Caco-2 (cell line): ENCODE data around the gene KIRREL3. TPM values are rescaled to one million over a fixed set of nuclear protein-coding genes. Genes with fewer than 3 reads are reported as not detected.

ENCODE experiments used
- BruUV-seq: library from RNA; stranded (reverse); fragments of 400-500 nt; replicated peaks from 2 replicates; lab custom pipeline; 2021; lab: Mats Ljungman, UMichigan
- CTCF ChIA-PET: fragments of 300-600 bp; sonication (Branson Sonifier 250); formaldehyde crosslinking; loops from one replicate; lab custom pipeline; 2022; ENCODE audit warnings: antibody characterized with exemption; lab: Charles Lee
- POLR2A ChIA-PET: fragments of 300-600 bp; sonication (Branson Sonifier 250); formaldehyde crosslinking; loops from one replicate; lab custom pipeline; 2022; ENCODE audit warnings: antibody characterized with exemption; lab: Charles Lee
- DNase-seq, 2 experiments: peaks; one replicate each; pipeline versions ENCODE4 v3.0.0 to v3.0.0-alpha.2; 2020 to 2022
- H3K27me3 ChIP-seq: replicated peaks from 2 replicates; pipeline ENCODE4 v1.6.0; 2011; ENCODE audit warnings: low read length; ENCODE audit not compliant: control insufficient read depth, insufficient read depth
- H3K36me3 ChIP-seq: 2 replicates; pipeline ENCODE4 v1.5.1; 2011; ENCODE audit warnings: low read length; ENCODE audit not compliant: control insufficient read depth, insufficient read depth
- H3K4me1 ChIP-seq: fragments of 250-450 bp; sonication (Bioruptor Pico); 2 replicates; pipeline ENCODE4 v1.5.1; 2020; ENCODE audit warnings: mild to moderate bottlenecking
- H3K4me3 ChIP-seq: 2 replicates; pipeline ENCODE4 v1.5.1; 2011; ENCODE audit warnings: low read depth, mild to moderate bottlenecking, control low read depth, low read length
- H3K9me3 ChIP-seq: fragments of 250-450 bp; sonication (Bioruptor Pico); 2 replicates; pipeline ENCODE4 v1.5.1; 2020; ENCODE audit warnings: mild to moderate bottlenecking, moderate library complexity
- H3K27ac Mint-ChIP-seq: one replicate; pipeline ENCODE4 v1.8.0; 2022; ENCODE audit warnings: mixed read lengths; ENCODE audit not compliant: unreplicated experiment
- H3K27me3 Mint-ChIP-seq: one replicate; pipeline ENCODE4 v1.8.0; 2022; ENCODE audit warnings: mixed read lengths; ENCODE audit not compliant: insufficient read depth, unreplicated experiment
- H3K36me3 Mint-ChIP-seq: one replicate; pipeline ENCODE4 v1.8.0; 2022; ENCODE audit warnings: mild to moderate bottlenecking, mixed read lengths; ENCODE audit not compliant: insufficient read depth, unreplicated experiment
- H3K4me1 Mint-ChIP-seq: one replicate; pipeline ENCODE4 v1.8.0; 2022; ENCODE audit warnings: low read depth, mixed read lengths; ENCODE audit not compliant: unreplicated experiment
- H3K4me3 Mint-ChIP-seq: one replicate; pipeline ENCODE4 v1.8.0; 2022; ENCODE audit warnings: mild to moderate bottlenecking, moderate library complexity, mixed read lengths; ENCODE audit not compliant: unreplicated experiment
- H3K9me3 Mint-ChIP-seq: one replicate; pipeline ENCODE4 v1.8.0; 2022; ENCODE audit warnings: mixed read lengths; ENCODE audit not compliant: unreplicated experiment
- intact Hi-C: fragments of 100-400 bp; cut with micrococcal nuclease; formaldehyde crosslinking; loops from one replicate; pipeline ENCODE4 v1.10.0; 2022; ENCODE audit not compliant: unreplicated experiment
- total RNA-seq: library from RNA; stranded (reverse); gene quantifications from 2 replicates; pipeline ENCODE4 v1.2.3, GENCODE V29; 2022
- TF ChIP-seq, protein P1 (sequence below), 2 experiments: fragments of 200-600 bp in 1 of 2; IDR thresholded peaks; 1 replicate in 1 of 2; 2 replicates in 1 of 2; pipeline versions ENCODE4 v1.5.1 to v1.8.0; 2011 to 2022; ENCODE audit warnings: antibody characterized with exemption in 1 of 2, control low read depth in 1 of 2, inconsistent platforms in 1 of 2, low read depth in 1 of 2, low read length in 1 of 2, mild to moderate bottlenecking in 1 of 2, moderate library complexity in 1 of 2; ENCODE audit not compliant: insufficient read depth in 1 of 2, severe bottlenecking in 1 of 2, unreplicated experiment in 1 of 2

KIRREL3 gene
- total RNA-seq, 1 experiment from 2014 or later: not detected

DNA sequence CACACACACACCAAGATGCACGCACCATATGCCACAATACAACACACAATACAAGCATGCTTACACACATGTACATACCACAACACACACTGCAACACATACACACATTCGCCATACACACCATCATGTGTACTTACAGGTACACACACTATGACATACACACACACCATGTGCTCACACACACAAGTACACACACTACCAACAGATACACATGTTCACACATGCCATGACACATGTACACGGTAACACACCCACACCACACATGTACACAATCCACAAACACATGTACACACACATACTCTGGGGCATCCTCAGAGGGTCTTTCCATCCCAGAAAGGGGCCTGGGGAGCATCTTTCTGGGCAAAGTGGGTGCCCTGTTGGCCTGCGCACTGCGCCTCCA, 562.8 kb downstream of the KIRREL3 start:
- Histone ChIP-seq H3K27me3 (no peaks in the 10 kb centered on the region; the same call in none of the 2 replicates), H3K4me1 (no peaks in the 10 kb centered on the region; the same call in 1 of the 2 replicates), H3K36me3 (no peaks in the 10 kb centered on the region), H3K4me3 (no peak overlapping the region), H3K9me3 (no peaks in the 10 kb centered on the region)
- ChIA-PET CTCF (no interaction called here), POLR2A (no interaction called here)
- TF ChIP-seq, protein P1, sequence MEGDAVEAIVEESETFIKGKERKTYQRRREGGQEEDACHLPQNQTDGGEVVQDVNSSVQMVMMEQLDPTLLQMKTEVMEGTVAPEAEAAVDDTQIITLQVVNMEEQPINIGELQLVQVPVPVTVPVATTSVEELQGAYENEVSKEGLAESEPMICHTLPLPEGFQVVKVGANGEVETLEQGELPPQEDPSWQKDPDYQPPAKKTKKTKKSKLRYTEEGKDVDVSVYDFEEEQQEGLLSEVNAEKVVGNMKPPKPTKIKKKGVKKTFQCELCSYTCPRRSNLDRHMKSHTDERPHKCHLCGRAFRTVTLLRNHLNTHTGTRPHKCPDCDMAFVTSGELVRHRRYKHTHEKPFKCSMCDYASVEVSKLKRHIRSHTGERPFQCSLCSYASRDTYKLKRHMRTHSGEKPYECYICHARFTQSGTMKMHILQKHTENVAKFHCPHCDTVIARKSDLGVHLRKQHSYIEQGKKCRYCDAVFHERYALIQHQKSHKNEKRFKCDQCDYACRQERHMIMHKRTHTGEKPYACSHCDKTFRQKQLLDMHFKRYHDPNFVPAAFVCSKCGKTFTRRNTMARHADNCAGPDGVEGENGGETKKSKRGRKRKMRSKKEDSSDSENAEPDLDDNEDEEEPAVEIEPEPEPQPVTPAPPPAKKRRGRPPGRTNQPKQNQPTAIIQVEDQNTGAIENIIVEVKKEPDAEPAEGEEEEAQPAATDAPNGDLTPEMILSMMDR (IDR thresholded peaks at IDR 0.05; ENCODE audit: insufficient read depth in 1 of 2, low read depth in 1 of 2, low read length in 1 of 2, severe bottlenecking in 1 of 2, unreplicated experiment in 1 of 2): no peak
- H3K36me3 Mint-ChIP-seq: no peaks in the 10 kb centered on the region
- H3K9me3 Mint-ChIP-seq: no peaks in the 10 kb centered on the region
- DNase-seq: no peak
- H3K27me3 Mint-ChIP-seq: peaks cover 14% of the 10 kb centered on the region
- no peak overlapping the region for H3K27ac Mint-ChIP-seq
- H3K4me3 Mint-ChIP-seq: no peak overlapping the region
- peaks cover 7% of the 10 kb centered on the region for H3K4me1 Mint-ChIP-seq
- intact Hi-C loops: no loop called here
- no TSS peak for BruUV-seq

DNA sequence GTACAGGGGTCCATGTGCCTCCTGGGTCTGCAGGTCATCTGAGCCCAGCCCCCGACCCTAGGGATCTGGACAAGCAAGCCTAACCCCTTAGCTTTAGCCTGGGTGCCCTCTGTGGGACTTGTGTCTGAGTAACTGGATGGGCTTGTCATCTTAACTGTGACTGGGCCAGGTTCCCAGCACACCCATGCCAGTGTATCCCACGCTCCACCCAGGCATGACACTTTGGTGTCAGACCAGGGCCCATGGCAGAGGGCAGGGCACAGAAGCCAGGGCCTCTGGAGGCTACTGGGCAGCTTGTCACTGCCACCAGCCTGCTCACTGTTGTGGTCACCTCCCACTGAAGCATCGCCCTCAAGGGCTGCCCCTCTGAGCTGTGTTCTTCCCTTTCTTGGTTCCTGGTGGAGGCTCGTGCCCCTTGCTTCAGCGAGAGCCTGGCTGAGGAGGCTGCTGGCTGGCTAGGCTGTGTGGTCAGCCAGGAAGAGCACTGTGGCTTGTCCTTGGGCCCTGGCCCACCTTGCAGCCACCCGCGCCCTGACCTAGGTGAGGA, 564.3 kb downstream of the KIRREL3 start:
- CTCF ChIA-PET: no interaction called here
- H3K27me3 Mint-ChIP-seq: peaks cover 8% of the 10 kb centered on the region

DNA sequence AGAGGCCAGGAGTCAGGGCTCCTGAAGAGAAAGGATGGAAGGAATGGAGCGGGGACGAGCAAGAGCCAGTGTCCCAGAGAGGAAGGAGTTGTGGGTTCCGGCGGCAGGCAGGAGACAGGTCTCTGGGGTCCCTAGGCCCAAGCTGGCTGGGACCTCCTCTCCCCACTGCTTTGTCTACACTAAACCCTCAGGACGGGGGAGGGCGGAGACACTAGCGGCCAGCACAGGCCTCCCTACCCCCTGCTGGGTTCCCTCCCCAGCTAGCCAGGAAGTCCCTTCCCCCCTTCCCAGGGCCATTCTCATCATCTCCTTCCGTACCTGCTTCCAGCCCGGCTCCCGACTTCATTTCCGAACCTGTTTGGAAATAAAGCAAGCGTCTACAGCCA, 565.6 kb downstream of the KIRREL3 start:
- Mint-ChIP-seq H3K9me3 (no peaks in the 10 kb centered on the region), H3K4me3 (no peak overlapping the region), H3K4me1 (no peaks in the 10 kb centered on the region), H3K36me3 (no peaks in the 10 kb centered on the region), H3K27ac (no peak overlapping the region), H3K27me3 (peaks cover 3% of the 10 kb centered on the region)
- Histone ChIP-seq H3K36me3 (no peaks in the 10 kb centered on the region), H3K4me1 (no peaks in the 10 kb centered on the region), H3K4me3 (no peak overlapping the region), H3K9me3 (no peaks in the 10 kb centered on the region), H3K27me3 (no peaks in the 10 kb centered on the region)
- intact Hi-C loops: no loop called here
- BruUV-seq: no TSS peak
- CTCF ChIA-PET: no interaction called here
- POLR2A ChIA-PET: no interaction called here
- TF ChIP-seq, protein P1 (IDR thresholded peaks at IDR 0.05; ENCODE audit: insufficient read depth in 1 of 2, low read depth in 1 of 2, low read length in 1 of 2, severe bottlenecking in 1 of 2, unreplicated experiment in 1 of 2): no peak
- DNase-seq: no peak

More for the DNA sequence above, 564.3 kb downstream of the KIRREL3 start:
- Mint-ChIP-seq H3K9me3 (no peaks in the 10 kb centered on the region), H3K36me3 (no peaks in the 10 kb centered on the region), H3K4me1 (peaks cover 7% of the 10 kb centered on the region), H3K4me3 (no peak overlapping the region), H3K27ac (no peak overlapping the region)
- no TSS peak for BruUV-seq
- Histone ChIP-seq H3K36me3 (no peaks in the 10 kb centered on the region), H3K9me3 (no peaks in the 10 kb centered on the region), H3K4me3 (no peak overlapping the region), H3K27me3 (no peaks in the 10 kb centered on the region; the same call in 1 of the 2 replicates), H3K4me1 (no peaks in the 10 kb centered on the region; the same call in 1 of the 2 replicates)
- POLR2A ChIA-PET: no interaction called here
- intact Hi-C loops: no loop called here
- DNase-seq: no peak
- TF ChIP-seq, protein P1 (IDR thresholded peaks at IDR 0.05; ENCODE audit: insufficient read depth in 1 of 2, low read depth in 1 of 2, low read length in 1 of 2, severe bottlenecking in 1 of 2, unreplicated experiment in 1 of 2): no peak
